Endothelial cell of umbilical vein (primary cell): ENCODE results near the gene PRKG1.

Source experiments
- CTCF ChIP-seq, 2 donors: IDR thresholded peaks; 1 replicate in 1 of 2; 2 replicates in 1 of 2; pipeline ENCODE4 v1.5.1; 2011; ENCODE audit warnings: low read length in 2 of 2, mild to moderate bottlenecking in 2 of 2, moderate library complexity in 2 of 2, control low read depth in 1 of 2, inconsistent platforms in 1 of 2, low read depth in 1 of 2; ENCODE audit not compliant: insufficient read depth in 1 of 2; ENCODE audit errors: extremely low read depth in 1 of 2
- EZH2 ChIP-seq: IDR thresholded peaks from 2 replicates; pipeline ENCODE4 v1.6.1; 2012; ENCODE audit warnings: borderline replicate concordance, low read depth, mild to moderate bottlenecking, moderate library complexity, low read length, inconsistent platforms; ENCODE audit not compliant: severe bottlenecking
- POLR2A ChIP-seq: IDR thresholded peaks from 2 replicates; pipeline ENCODE4 v1.6.1; 2012; ENCODE audit warnings: low read depth, mild to moderate bottlenecking, control low read depth, low read length

- no peak for TF ChIP-seq POLR2A
- no peak for TF ChIP-seq CTCF (IDR thresholded peaks at IDR 0.05; ENCODE audit: extremely low read depth in 1 of 2, insufficient read depth in 1 of 2, low read depth in 1 of 2, low read length in 2 of 2)
- no peak for TF ChIP-seq EZH2
Measured at GRCh38 chr10:52212062-52212461, 1137.8 kb downstream of the PRKG1 start.
